ENCODE results near the gene SDF2L1.
"Not testable (repeated sequence)": the region's sequence is repeated elsewhere in the genome, so short reads cannot be mapped to it uniquely, and the experiment has no call there.

The SDF2L1 gene

GRCh38 chr22:21665047-21665851 is 23.1 kb downstream of the SDF2L1 start:
- no peak for DNase-seq

- DNase-seq, result no peak
Observed at GRCh38 chr22:21666786-21667185, 24.7 kb downstream of the SDF2L1 start.

- DNase-seq, result no peak
Observed at GRCh38 chr22:21669026-21669425, 26.9 kb downstream of the SDF2L1 start.

GRCh38 chr22:21672107-21672629 is 30.1 kb downstream of the SDF2L1 start:
- DNase-seq, result no peak

DNA sequence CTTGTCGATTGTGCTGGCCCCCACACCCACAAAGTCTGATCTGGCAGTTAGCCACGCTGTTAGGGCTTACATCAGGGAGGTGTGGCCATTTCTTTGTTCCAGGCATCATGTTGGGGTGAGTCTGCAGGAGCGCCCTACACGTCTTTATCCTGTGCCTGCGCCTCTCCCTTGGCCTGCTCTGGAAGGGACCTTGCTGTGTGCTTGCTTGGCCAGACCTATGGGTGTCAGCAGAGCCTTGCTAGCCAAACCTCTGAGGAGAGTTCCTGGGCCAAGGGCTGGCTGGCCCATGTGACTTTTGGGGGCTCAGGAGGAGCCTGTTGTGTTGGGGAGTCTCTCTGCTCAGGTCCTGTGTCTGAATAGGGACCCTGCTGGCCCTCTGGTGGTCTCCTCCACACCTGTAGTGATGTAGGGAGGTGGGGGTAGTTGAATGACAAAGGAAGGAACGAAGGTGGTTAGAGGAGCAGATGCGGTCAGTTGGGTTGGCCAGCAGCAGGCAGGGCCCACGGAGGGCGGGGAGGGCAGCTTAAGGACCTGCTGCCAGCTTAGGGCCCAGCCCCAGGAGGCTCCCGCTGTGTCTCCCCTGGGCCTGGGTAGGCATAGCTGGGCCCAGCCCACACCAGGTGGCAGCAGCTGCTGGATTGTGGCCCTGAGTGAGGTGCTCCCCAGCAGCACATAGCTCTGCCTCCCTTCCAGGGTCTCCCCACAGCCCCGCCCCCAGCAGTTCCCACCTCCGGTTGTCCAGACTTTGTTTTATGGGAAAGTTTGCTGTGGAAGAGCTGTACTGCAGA is 31.6 kb downstream of the SDF2L1 start:
- DNase-seq, result no peak

- no peak for DNase-seq
Observed at GRCh38 chr22:21674638-21675245, 32.6 kb downstream of the SDF2L1 start.

- DNase-seq, result no peak
Observed at GRCh38 chr22:21677606-21678443, 35.7 kb downstream of the SDF2L1 start.

DNA sequence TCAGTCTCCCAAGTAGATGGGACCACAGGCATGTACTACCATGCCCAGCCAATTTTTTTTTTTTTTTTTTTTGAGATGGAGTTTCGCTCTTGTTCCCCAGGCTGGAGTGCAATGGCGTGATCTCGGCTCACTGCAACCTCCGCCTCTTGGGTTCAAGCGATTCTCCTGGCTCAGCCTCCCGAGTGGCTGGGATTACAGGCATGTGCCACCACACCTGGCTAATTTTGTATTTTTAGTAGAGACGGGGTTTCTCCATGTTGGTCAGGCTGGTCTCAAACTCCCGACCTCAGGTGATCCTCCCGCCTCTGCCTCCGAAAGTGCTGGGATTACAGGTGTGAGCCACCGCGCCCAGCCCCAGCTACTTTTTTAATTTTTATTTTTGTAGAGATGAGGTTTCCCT is 36.7 kb downstream of the SDF2L1 start:
- DNase-seq, result not testable (repeated sequence)

- DNase-seq, result no peak
Observed at GRCh38 chr22:21679383-21679782, 37.3 kb downstream of the SDF2L1 start.

- DNase-seq, result no peak
Observed at GRCh38 chr22:21680830-21681565, 38.9 kb downstream of the SDF2L1 start.

- DNase-seq, result no peak
Observed at GRCh38 chr22:21681566-21682370, 39.7 kb downstream of the SDF2L1 start.

- DNase-seq, result no peak
Observed at GRCh38 chr22:21682385-21683175, 40.5 kb downstream of the SDF2L1 start.

DNA sequence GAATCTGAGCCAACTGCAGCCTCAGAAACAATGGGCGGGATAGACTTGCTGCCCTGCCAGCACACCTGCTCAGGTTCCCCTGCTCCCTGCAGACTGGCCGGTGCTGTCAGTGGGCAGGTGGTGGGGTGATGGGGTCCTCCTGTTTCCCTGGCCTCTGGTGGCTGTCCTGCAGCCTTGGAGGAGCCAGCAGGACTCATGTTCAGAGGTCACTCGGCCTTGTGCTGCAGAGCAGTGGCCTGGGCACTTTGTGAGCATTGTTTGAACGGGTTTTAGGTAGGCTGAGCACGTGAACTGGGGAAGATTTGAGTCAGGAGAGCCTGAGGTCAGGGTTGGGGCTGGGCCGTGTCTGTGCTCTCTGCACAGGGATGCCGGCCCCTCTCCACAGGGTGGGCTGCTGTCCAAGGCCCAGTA is 41.3 kb downstream of the SDF2L1 start:
- DNase-seq, result no peak

GRCh38 chr22:21684492-21685163 is 42.5 kb downstream of the SDF2L1 start:
- DNase-seq, result no peak

- no peak for DNase-seq
Observed at GRCh38 chr22:21685164-21685513, 43.0 kb downstream of the SDF2L1 start.

- DNase-seq, result no peak
Observed at GRCh38 chr22:21686193-21686608, 44.1 kb downstream of the SDF2L1 start.

GRCh38 chr22:21686634-21687393 is 44.7 kb downstream of the SDF2L1 start:
- DNase-seq, result no peak

DNA sequence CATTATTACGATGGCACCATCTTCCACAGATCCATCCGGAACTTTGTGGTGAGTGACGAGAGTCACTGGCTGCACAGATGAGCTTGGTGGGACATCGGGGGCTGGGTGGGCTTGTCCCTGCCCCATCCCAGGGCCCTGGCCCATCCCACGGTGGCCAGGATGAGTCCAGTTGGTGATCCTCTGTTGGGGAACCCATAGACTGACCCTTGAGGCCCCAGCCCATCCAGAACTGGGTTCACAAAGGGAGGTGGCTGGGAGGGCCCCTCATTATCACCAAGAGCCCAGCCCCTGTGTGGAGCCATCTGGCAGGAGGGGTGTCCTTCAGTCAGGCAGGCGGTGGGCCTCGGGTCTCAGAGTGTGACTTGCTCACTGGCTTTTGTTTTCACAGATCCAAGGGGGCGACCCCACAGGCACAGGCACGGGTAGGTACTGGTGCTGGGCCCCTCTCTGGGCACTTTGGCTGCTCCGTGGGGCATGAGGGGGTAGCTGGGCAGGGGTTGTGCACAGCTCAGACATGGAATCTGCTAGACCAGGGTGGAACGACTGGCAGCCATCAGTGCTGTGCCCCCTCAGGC is 45.7 kb downstream of the SDF2L1 start:
- DNase-seq, result no peak
